GM19193 (cell line): ENCODE data around the gene EFS.

Source experiments
- POLR2A ChIP-seq: IDR thresholded peaks from 4 replicates; pipeline ENCODE4 v1.6.1; 2011; ENCODE audit not compliant: insufficient read depth, insufficient read length; ENCODE audit errors: extremely low read depth

Gene EFS

DNA sequence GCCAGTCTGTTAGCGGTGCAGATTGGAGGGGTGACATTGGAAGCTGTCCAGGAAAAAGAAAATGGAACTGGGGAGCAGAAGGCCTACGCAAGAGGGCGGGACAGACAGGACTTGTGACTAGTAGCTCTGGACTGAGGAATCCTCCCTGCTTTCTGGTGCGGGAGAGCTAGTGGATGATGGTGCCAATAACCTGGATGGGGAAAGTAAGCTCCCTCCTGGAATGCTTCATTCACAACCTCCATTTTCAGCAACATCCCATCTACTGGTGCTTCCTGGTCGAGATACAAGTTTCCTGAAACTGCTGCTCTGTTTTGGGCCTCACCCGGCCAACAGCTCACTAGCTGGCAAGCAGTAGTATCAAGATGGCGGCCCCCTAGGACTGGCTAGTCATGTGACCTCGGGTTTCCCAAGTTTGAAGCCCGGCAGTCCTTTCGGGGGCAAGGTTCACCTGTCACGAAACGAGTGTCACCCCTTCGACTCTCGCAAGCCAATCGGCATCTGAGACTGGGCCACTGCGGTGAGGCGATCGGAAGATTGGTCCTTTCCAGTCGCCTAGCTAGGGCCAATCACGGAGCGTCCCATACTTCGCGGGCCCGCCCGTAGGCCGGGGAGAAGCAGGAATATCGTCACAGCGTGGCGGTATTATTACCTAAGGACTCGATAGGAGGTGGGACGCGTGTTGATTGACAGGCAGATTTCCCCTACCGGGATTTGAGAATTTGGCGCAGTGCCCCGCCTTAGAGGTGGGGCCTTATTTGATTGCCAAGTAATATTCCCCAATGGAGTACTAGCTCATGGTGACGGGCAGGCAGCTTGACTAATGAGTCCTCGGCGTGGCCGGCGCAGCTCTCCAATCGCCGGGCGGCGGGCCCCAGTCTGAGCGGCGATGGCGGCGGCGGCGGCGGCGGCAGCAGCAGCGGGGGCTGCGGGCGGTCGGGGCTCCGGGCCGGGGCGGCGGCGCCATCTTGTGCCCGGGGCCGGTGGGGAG lies 44.1 kb downstream of the EFS start, which contains the start of gene PABPN1:
PABPN1 (plus strand) TSS at position 874 of the 988 bp plus-strand sequence; CDS start at position 887, 13 bp downstream.
- TF ChIP-seq POLR2A = peak; percentile 73

DNA sequence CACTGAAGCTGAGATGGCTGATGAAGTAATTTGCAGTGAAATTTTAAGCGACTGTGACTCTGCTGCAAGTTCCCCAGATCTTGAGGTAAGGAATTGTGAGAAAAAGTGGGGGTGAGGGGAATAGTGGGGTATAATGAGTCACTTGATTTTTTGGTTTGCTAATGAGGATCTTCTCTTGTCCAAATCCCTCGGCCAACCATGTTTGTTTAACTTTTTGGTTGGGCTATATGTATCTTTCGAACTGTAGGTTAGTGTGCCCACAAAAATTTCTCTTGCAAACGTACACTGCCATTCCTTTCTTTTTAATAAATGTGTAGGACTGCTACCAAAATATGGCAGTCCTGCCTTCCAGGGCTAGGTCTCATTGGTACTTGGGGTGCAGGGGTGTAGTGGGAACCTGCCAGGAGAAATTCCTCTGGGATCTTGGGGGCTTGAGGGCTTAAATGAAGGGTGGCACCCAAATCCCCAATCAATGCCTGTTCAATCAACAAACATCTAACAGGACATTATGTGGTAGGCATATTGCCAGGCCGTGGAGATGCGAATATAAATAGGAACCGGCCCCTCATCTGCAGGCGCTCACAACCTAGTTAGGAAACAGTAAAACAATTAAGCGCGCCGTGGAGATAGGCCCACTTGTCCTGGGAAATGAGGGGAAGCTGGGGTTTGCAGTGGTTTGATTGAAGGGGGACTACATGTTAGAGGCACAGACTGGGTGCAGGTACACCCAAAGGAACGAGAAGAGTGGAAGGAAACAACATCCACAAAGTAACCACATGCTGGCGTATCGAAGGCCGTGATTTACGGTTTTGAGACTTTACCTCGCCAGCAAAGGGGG lies 45.0 kb downstream of the EFS start:
- TF ChIP-seq POLR2A = no peak

DNA sequence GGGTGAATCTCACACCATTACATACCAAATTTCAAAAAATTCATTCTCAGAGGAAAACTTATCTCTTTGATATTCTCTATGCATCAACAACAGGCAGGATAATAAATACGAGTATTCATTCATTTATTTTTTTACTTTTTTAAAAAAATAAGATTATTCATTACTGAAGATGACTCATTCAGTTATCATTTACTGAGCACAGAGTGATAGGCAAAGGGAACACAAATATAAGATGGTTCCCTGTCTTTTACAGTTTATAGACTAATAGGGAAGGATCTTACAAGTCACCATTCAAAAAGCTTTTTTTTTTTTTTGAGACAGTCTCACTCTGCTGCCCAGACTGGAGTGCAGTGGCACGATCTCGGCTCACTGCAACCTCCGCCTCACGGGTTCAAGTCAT lies 48.7 kb downstream of the EFS start:
- TF ChIP-seq POLR2A = no peak

DNA sequence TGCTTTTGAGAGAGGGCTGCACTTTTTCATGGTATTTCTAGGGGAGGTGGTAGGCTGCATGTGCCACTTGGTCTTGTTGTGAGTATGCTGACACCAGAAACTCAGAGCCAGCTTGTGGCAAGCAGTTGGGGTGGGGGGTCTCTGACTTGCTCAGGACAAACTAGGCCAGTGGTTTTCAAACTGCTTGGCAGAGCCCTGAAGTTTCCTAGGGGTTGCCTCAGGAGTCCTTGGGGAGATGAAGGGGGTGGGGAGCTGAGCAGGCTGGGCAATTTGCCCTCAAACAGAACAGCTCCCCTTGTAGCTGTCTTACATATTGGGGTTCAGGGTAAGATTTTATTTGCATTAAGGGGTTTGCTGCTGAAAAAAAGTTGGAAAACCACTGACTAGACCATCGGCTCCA lies 54.4 kb downstream of the EFS start:
- no peak for TF ChIP-seq POLR2A

DNA sequence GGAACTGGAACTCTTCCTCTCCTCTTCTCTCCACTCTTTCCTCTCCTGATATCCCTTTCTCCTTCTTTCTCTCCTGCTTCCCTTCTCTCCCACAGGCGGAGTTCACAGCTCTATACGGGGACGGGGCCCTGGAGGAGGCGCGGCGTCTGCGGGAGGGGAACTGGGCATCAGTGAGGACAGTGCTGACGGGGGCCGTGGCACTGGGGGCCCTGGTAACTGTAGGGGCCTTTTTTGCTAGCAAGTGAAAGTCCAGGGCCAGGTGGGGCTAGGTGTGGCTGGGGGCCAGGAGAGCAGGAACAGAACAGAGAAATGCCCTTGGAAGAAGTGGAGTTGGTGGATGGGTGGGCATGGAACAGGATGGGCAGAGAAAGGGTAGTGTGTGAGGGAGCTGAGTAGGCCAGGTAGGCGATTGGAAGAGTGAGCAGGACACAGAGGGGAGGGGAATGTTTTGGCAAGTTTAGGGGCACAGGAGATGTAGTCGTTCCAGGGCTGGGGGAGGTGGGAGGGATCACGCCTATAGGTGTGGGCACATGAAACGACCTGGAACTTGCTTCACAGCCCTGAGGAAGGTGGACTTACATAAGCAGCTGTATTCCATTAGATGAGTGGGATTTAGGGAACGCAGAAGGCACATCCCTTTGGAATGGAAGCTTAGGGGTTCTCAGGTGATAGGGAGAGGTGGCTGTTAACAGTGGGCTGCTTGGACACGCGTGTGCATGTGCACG lies 56.1 kb downstream of the EFS start:
- TF ChIP-seq POLR2A = no peak

DNA sequence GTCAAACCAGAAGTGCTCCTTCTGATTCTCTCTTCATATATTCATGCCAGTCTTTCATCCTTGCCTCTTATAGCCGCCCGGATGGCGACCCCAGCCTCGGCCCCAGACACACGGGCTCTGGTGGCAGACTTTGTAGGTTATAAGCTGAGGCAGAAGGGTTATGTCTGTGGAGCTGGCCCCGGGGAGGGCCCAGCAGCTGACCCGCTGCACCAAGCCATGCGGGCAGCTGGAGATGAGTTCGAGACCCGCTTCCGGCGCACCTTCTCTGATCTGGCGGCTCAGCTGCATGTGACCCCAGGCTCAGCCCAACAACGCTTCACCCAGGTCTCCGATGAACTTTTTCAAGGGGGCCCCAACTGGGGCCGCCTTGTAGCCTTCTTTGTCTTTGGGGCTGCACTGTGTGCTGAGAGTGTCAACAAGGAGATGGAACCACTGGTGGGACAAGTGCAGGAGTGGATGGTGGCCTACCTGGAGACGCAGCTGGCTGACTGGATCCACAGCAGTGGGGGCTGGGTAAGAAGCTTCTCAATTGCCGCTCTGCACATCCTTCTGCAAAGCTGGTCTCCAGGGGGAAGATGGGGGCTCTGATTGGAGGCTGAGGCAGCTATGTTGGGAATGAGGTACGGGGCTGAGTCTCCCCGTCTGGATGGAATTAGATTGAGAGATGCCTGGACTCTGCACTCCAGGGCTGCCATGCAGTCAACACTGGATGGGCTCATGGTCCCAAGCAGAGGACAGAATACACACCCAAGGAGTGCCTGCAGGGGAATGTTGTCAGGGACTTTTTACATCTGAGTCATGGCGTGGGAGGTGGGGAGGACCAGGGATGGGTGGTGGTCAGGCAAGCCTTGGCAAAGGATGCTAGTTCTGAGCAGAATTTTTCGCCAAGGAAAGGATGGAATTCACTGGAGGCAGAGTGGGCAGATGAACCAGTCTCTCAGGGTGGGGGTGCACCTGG lies 57.0 kb downstream of the EFS start:
- no peak for TF ChIP-seq POLR2A

DNA sequence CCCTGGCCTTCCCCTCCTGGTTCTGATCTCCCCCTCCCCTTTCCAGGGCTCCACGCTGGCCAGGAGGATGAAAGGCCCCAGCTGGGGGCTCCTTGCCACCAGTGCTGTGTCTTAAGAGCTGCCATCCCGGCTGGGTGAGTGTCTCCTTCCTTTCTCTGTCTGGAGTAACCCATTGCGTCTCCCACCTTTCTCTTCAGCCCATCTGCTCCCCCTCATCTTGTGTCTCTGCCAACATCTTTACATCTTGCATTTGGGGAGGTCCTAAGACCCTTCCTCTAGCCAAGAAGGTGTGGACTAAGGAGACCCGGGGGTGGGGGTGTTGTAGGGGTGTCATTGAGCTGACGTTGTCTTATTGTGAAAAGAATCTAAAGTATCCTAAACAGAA lies 57.8 kb downstream of the EFS start:
- TF ChIP-seq POLR2A = no peak

DNA sequence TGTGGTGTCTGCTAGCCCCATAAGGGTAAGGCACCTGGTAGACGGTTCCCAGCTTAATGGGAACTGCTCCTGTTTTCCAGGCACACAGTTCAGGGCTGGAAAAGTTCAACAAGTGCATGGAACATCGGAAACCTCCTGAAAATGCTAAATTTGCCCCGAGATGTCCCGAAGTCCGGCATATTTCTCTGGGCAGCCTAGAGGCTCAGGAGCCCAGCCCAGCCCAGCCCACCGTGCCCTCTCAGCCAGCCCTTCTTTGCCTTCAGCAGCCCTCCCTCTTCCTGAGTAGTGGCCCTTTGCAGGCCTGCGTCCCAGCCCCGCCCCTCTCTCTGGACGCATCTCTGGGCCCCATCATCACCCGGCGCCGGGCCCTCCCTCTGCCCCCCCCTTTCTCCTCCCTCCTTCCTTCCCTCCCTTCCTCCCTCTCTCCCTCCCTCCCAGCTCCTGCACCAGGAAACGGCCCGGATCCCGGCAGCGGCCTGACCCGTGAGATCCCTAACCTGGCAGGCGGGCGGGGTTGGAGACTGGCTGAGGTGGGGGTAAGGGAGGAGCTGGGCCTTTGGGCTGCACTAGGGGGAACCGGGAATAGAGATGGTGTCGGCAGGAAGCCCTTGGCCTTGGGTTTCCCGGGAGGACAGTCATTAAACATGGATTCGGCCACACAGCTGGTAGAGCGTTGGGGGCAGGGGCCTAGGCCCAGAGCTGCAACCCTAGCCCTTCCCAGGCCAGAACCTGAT lies 58.4 kb downstream of the EFS start, which contains the start of gene BCL2L2:
BCL2L2 (plus strand) TSS at position 422 of the 734 bp plus-strand sequence. CDS start 935 bp downstream, outside the sequence.
- TF ChIP-seq POLR2A = peak; percentile 79
